GM21786 (cell line): ENCODE data around the gene CENPA.
"Not testable (repeated sequence)": the region's sequence is repeated elsewhere in the genome, so short reads cannot be mapped to it uniquely, and the experiment has no call there.

ENCODE experiments used
- ATAC-seq: cut with Tn5 transposase; IDR thresholded peaks from one replicate; pipeline ENCODE4 v1.9.1; 2021; ENCODE audit not compliant: unreplicated experiment

Gene CENPA

DNA sequence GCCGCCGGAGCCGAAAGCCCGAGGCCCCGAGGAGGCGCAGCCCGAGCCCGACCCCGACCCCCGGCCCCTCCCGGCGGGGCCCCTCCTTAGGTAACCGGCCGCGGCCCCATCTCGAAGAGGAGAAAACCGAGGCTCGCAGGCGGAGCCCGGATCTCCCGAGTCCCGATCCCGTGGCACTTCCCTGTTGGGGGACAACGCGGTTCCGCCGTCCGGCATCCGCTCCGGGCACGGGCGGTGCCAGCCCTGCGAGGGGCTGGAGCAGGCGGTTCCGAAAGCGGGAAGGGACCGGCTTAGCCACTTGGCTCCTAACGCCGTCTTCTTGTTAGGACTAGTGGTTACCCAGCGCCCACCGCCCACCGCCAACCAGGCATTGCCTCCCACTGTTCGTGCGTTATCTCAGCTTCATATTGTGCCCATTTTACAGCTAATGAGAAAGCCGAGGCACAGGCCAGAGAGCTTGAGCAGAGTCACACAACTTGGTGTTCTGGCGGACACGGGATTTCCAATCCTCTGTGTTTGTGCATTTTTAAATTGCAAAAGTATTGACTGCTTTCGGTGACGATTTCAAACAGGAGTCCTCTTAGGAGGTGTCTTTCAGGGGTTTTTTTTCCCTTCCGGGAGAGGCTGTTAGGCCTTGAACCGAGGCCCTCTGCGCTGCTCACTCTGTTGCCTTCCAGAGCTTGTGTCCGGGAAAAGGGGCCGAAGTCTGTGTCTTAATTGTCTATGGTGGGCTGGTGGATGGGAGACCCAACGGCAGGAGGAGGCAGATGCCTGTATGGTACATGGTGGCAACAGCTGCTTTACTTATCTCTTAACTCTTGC is 562 bp downstream of the CENPA start:
- ATAC-seq: peak; percentile 5

DNA sequence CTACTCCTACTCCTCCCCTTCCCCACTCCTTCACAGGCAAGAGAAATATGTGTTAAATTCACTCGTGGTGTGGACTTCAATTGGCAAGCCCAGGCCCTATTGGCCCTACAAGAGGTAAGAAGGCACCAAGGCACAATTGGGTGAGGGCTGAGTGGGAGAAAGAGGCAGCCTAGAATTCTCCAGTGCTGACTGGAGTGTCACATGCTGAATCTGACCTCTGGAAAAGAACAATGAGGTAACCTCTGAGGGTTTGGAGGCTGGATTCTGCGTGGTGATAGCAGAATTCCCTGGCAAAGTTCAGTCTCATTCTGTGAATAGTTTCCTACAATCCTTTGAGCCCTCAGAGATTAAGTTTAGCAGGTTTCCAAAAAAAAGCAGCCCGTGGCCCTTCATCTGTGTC is 6.9 kb downstream of the CENPA start:
- ATAC-seq: no peak

DNA sequence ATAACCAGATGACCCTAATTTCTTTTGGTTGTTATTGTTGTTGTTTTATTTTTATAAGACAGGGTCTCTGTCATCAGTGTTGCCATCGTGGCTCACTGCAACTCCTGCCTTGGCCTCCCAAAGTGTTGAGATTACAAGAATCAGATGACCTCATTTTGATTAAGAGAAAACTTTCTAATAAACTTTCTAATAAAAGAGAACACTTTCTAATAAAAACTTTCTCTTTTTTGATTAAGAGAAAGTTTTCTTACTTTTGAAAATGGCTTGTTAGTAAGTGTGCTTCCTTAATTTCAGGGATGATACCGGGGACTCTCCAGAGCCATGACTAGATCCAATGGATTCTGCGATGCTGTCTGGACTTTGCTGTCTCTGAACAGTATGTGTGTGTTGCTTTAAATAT is 7.7 kb downstream of the CENPA start:
- no peak for ATAC-seq

DNA sequence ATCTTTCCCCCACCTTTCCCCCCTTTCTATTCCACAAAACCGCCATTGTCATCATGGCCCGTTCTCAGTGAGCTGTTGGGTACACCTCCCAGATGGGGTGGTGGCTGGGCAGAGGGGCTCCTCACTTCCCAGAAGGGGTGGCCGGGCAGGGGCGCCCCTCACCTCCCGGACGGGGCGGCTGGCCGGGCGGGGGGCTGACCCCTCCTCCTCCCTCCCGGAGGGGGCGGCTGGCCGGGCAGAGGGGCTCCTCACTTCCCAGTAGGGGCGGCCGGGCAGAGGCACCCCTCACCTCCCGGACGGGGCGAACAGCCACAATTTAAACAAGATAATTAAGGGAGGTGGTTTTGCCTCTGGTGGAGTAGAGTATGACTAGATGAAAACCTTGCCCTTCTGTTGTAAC is 9.3 kb downstream of the CENPA start:
- ATAC-seq: not testable (repeated sequence)

DNA sequence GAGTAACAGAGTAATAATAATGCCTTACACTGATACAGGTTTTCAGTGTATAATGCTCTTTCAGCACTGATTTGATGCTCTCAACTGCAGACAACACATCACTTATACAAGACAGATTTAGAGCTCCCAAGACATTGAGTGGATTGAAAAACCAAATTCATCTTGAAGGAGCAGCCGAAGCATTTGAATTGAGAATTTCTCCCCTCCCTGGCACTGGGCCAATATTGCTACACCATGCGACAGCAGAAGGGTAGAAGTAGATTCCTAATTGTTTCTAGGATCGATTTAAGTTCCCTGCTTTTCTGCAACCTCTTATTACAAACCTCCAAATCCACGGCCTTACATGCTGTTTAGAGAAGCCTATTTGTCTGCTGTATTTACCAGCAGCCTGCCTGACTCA is 15.5 kb downstream of the CENPA start:
- no peak for ATAC-seq

DNA sequence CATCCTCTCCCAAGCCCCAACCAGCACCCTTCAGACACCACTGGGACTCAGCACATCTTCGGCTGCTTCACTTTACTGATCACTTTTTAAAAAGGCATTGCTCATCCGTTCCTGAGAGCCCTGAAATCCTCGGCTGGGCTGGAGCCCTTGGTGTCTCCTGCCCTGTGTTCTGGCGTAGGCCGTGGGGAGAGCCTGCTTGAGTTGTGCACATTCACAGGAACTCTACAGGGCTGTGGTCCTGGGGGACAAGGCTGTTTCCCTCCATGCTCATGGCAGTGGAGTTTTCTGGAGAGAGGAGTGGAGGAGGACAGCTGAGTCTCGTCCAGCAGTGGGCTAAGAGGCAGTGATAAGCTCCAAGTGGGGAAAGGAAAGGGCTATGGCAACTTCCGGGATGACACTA is 15.9 kb downstream of the CENPA start:
- ATAC-seq: no peak

DNA sequence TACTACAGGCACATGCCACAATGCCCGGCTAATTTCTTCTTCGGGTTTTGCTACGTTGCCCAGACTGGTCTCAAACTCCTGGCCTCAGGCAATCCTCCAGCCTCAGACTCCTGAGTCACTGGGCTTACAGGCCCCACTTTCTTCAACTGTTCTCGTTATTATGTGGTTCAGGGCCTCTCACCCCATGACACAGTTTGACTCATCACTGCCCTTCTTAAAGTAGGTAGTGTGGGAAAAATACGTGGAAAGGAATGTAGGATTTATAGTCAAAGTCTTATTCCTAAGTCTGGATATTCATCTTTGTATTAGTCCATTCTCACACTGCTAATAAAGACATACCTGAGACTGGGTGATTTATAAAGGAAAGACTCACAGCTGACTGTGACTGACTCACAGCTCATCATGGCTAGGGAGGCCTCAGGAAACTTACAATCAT is 19.4 kb downstream of the CENPA start:
- no peak for ATAC-seq

DNA sequence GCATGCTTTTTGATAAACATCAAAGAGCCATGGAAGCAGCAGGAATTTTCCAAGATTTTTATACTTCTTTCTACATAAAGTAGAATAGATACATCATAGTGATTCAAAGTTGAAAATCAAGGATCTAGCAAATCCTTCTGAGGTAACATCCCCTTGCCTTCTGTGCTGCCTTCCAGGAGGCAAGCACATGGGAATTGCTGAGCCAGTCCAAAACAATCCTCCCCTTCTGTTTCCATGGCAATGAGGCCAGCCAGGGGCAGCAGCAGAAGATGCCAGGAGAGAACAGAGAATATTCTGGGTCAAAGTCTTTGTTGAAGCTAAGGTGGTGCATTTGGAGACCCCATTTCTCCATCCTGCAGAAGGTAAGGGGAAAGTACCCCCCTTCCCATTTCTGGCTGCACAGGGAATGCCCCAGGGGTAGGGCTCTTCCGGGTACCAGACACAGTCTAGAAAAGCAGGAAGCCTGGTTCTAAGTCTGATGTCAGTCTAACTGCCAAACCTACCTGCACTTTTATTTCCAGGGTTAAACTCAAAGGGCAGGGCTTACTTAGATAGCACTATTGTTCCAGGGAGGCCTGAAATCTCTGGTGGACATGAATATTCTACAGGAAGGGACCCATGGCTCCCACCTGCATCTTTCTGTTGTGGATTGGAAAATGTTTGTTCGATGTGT is 22.1 kb downstream of the CENPA start:
- no peak for ATAC-seq

DNA sequence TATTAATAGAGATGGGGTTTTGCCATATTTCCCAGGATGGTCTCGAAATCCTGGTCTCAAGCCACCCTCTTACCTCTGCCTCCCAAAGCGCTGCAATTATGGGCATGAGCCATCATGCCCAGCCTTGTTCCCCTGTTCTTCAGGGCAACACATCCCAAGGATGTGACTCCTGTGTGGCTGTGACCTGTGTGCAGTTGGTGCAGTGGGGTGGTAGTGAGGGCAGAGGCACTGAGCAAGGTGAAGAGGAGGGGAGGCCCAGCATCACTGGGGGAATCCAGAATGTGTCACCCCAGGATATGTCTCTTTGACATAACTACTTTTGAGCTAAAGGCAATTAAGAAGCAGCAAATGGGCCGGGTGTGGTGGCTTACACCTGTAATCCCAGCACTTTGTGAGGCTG is 23.4 kb downstream of the CENPA start:
- ATAC-seq: no peak

DNA sequence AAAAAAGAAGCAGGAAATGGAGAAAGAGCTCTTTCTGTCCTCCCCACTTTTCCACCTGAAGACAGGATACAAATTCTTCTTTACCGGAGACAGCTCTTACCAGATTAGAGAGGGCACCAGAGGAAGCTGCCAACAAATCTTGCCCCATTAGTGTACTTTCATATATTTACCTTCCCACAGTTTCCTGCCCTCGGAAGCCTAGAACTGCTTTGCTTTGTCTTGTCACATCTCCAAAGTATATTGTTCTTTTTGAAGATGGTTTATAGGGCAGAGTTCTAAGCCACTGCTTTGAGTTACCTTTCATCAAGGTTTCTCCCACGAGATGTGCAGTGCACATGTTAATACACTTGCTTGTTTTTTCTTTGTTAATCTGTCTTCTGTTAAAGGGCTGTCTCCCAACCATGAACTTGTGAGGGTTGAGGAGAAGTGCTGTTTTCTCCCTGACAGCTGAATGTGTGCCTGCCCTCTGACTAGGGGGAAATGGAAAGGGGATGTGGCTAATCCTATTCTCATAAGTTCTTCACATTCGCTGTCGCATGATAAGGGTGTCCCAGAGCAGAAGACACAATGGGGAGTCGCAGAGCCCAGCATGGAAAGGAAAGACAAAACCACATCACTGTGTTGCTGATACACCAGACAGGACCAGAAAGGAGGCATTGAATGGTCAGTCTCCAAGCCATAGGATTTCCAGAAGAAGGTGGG is 24.2 kb downstream of the CENPA start:
- no peak for ATAC-seq

DNA sequence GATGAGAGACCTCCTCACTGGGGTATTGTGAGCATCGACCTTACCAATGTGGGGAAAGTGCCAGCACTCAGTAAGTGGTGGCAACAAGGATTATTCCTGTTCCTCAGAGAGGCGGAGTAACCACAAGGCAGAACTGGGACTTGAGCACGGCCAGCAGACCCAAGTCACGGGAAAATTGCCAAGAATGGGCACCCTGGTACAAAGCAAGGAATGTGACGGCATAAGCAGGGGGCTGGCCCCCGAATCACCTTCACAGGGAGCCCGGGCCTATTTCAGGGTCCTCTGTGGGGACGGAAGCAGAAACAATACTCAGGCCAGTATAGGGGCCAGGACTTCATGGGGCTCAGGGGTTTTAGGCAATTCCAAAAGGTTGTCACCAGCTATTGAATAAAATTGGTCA is 25.4 kb downstream of the CENPA start:
- no peak for ATAC-seq

DNA sequence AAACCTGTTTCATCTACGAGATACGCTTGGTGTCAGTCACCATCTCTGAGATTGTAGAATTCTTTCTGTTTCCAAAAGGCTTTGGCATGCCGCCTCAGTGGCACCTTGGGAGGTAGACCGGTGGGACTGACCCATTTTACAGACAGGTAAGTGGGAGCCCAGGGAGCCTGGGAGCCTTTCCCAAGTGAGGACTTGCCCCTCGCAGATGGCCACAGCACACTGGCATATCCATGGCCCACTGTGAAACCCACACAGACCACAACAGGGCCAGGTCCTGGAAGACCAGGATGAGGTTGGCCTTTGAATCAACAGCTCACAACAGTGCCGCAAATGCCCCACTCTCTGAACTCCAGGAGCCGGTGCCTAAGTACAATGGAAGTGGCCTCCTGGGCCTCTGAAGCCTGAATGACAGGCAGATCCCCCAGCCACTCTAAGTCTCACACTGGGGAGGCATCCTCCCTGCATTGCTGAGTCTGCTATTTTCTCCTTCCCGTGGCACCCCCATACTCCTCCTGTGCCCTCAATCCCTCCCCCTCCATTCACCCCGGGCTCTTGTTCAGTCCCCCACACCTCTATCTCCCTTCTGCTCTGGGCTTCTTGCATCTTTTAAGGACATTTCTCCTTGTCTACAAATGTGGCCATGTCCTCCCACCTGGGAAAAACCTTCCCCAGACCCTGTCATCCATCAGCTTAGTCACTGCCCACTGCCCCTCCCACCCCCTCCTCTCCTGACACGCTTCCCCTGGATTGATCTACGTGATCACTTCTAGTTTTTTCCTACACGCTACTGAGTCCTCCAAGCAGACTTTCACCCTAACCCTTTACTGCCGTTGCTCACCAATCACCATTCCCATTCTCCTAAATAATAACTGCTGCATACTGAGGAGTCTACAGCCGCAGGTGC is 26.2 kb downstream of the CENPA start:
- ATAC-seq: no peak

DNA sequence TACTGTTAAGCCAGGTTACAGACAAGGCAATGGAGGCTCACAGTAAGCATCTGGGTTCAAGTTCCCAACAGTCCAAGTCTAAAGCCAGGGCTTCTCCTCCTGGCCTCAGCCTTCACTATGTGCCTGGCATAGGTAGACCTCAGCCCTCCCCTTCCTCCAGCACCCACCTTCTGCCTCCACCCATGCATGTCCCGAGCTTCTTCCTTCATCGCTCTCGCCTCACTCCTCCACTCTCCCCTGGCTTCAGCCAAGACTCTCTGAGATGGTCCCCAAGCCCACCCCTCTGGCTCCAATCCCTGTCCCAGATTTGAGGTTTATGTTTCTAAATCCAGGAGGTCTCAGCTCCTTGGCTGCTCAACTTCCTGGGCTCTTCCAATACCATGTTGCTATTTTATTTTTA is 26.9 kb downstream of the CENPA start:
- no peak for ATAC-seq

DNA sequence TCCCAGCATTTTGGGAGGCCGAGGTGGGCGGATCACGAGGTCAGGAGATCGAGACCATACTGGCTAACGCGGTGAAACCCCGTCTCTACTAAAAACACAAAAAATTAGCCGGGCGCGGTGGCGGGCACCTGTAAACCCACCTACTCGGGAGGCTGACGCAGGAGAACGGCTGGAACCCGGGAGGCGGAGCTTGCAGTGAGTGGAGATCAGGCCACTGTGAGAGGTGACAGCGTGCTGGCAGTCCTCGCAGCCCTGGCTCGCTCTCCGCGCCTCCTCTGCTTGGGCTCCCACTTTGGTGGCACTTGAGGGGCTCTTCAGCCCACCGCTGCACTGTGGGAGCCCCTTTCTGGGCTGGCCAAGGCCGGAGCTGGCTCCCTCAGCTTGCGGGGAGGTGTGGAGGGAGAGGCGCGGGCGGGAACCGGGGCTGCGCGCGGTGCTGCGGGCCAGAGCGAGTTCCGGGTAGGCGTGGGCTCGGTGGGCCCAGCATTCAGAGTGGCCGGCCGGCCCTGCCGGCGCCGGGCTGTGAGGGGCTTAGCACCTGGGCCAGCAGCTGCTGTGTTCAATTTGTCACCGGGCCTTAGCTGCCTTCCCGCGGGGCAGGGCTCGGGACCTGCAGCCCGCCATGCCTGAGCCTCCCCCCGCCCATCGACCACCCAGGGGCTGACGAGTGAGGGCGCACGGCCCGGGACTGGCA is 28.4 kb downstream of the CENPA start:
- not testable (repeated sequence) for ATAC-seq

DNA sequence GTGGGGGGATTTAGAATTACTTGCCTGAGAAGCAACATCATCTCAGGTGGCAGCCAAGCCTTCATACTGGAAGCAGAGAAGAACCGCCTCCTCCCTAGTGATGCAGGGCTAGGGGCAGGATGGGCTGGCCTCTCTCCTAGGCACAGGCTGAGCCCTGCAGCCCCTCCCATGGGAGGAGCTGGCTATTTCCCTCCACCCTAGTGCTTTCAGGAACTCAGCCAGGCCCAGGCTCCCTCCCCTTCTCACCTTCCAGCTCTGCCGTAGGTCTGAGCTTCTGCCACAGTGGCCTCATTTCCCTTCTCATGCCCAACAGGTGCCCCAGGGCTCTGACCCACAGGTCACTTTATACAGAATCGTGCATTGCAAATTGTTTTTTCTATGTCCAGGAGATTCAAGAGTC is 31.0 kb downstream of the CENPA start:
- ATAC-seq: no peak

DNA sequence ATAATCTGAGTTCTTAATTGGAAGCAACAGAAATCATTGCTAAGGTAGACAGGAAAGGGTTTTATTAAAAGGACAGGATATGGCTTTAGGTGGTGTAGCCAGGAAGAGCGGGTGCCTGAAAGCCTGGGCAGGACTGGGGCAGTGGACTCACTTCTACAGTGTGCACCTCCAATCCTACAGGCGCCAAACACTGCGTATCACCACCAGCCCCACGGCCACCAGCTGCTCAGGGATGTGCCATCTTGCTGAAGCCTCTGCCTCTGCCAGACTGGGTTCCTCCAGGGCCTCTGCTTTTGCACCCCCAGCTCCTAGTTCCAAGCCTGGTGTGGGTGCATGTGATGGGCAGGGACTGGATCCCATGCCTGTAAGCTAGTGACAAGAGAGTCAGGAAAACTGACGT is 32.4 kb downstream of the CENPA start:
- ATAC-seq: no peak

DNA sequence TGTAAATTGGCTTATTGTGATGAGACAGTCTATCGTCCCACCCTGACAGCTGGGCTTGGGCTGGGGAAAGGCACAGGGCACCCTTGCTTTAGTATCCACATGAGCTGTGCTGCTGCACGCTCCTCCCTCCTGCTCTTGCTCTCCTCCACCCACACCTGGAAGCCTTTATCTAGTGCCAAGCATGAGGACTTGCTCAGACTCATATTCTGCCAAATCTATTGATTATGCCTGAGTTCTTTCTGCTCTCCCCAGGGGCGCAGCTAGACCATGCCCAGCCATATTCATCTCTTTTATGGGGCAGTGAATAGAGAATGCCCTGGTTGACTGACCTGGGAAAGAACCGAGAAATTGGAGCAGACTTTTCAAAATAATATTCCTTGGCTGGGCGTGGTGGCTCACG is 33.1 kb downstream of the CENPA start:
- ATAC-seq: no peak

DNA sequence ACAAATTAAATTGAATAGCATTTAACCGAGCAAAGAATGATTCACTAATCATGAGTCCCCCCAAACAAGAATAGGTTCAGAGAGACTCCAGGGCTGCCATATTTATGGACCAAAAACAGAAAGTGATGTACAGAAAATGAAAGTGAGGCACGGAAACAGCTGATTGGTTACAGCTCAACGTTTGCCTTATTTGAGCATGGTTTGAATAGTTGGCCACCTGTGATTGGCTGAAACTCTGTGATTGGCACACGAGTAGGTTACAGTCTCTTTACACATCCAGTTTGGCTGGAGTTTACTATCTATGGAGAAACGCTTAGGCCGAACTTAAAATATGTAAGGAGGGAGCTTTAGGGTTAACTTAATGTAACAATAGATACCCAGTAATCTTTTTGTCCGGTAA is 35.1 kb downstream of the CENPA start:
- ATAC-seq: no peak

DNA sequence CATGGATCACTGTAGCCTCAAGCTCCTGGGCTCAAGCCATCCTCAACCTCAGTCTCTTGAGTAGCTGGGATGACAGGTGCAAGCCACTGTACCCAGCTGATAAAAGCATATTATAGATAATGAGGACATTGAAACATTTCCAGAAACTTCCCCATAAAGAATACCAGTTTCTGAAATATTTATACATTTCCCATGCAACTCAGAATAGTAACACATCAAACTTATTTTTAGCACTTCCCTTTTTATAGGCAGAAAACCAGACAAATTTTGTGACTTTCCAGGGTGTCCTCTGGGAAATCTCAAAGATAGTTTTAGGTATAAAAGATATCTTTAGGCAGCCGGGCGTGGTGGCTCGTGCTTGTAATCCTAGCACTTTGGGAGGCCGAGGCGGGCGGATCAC is 37.0 kb downstream of the CENPA start:
- ATAC-seq: no peak

DNA sequence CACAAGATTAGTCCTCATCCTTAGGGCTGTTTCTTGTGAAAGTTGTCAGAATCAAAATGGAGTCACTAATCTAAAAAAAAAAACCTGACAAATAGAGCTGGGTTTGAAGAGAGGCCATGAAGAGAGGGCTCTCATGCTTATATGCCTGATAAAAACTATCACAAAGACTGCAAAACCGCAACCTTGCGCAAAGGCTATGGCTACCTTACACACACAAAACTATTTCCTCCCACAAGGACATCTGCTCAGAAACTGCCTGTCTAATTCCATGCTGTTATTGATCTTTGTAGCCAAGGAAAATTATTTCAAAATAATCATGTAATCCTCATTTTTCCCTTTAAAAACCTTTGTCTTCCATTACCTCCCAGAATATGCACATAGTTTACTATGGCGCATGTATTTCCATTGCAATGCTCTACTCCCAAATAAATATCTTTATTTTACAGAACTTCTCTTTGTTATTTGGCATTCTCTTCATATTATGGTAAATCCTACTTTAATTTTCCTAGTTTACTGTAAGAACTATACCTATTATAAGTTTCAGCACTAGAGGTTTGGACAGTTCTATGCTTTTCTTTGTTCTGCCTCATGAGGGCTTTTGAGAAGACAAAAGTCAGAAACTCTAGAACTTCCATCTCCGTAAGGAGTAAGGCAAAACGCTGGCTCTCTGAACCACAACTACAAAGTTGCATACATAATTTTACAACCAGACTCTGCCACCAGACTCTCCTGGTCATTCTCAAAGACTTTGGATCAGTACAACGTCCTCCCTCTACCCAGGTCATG is 52.5 kb downstream of the CENPA start:
- ATAC-seq: no peak
